ENCODE measurements around the gene ACSBG1. TPM values are rescaled to one million over a fixed set of nuclear protein-coding genes. Genes with fewer than 3 reads are reported as not detected.

Gene ACSBG1
- 0.71 TPM in 1 of 2 replicates, not detected in the other for total RNA-seq (ENCODE audit: low replicate concordance)
- long read RNA-seq = 0 reads

- Mint-ChIP-seq H3K4me1 (ENCODE audit: unreplicated experiment) (peaks cover 4% of the 10 kb centered on the region), H3K27ac (no peak within 1 kb of the TSS), H3K4me3 (no peak within 1 kb of the TSS), H3K27me3 (peaks cover 9% of the 10 kb centered on the region), H3K9me3 (no peaks in the 10 kb centered on the region), H3K36me3 (no peaks in the 10 kb centered on the region)
- TF ChIP-seq CTCF (conservative IDR thresholded peaks at IDR 0.05) = no peak
- DNase-seq (ENCODE audit: extremely low spot score, unreplicated experiment) = no peak
These were observed at the start of gene ACSBG1 for GRCh38 chr15:78234515-78235040. TSS of gene ACSBG1 (minus strand) at chr15:78234565. CDS start at chr15:78234501, 64 bp downstream.

- Mint-ChIP-seq H3K36me3 (peaks cover 19% of the 10 kb centered on the region), H3K27me3 (no peaks in the 10 kb centered on the region), H3K4me3 (no peak overlapping the region), H3K4me1 (ENCODE audit: unreplicated experiment) (no peaks in the 10 kb centered on the region), H3K27ac (no peak overlapping the region), H3K9me3 (no peaks in the 10 kb centered on the region)
- no peak for DNase-seq (ENCODE audit: extremely low spot score, unreplicated experiment)
- TF ChIP-seq CTCF (conservative IDR thresholded peaks at IDR 0.05) = no peak
These were observed 48.0 kb upstream of the ACSBG1 start for GRCh38 chr15:78282324-78282723.

GRCh38 chr15:78280319-78281072 lies 46.1 kb upstream of the ACSBG1 start:
- Mint-ChIP-seq H3K27me3 (no peaks in the 10 kb centered on the region), H3K36me3 (peaks cover 6% of the 10 kb centered on the region), H3K4me1 (ENCODE audit: unreplicated experiment) (no peaks in the 10 kb centered on the region), H3K4me3 (no peak overlapping the region), H3K27ac (no peak overlapping the region), H3K9me3 (no peaks in the 10 kb centered on the region)
- TF ChIP-seq CTCF (conservative IDR thresholded peaks at IDR 0.05) = no peak
- no peak for DNase-seq (ENCODE audit: extremely low spot score, unreplicated experiment)

GRCh38 chr15:78276064-78276943 lies 41.9 kb upstream of the ACSBG1 start:
- no peak for TF ChIP-seq CTCF (conservative IDR thresholded peaks at IDR 0.05)
- peaks cover 6% of the 10 kb centered on the region for H3K4me1 Mint-ChIP-seq (ENCODE audit: unreplicated experiment)
- no peak for DNase-seq (ENCODE audit: extremely low spot score, unreplicated experiment)
- H3K4me3 Mint-ChIP-seq = no peak overlapping the region
- H3K9me3 Mint-ChIP-seq = no peaks in the 10 kb centered on the region
- no peaks in the 10 kb centered on the region for H3K27me3 Mint-ChIP-seq
- H3K27ac Mint-ChIP-seq = peak overlapping the region; percentile 85
- peaks cover 6% of the 10 kb centered on the region for H3K36me3 Mint-ChIP-seq

GRCh38 chr15:78274994-78275393 lies 40.6 kb upstream of the ACSBG1 start:
- Mint-ChIP-seq H3K27me3 (no peaks in the 10 kb centered on the region), H3K27ac (no peak overlapping the region), H3K4me3 (no peak overlapping the region), H3K4me1 (ENCODE audit: unreplicated experiment) (peaks cover 6% of the 10 kb centered on the region), H3K9me3 (no peaks in the 10 kb centered on the region), H3K36me3 (peaks cover 6% of the 10 kb centered on the region)
- TF ChIP-seq CTCF (conservative IDR thresholded peaks at IDR 0.05) = no peak
- DNase-seq (ENCODE audit: extremely low spot score, unreplicated experiment) = no peak
